Right atrium auricular region (tissue), 2 donors: ENCODE results near the gene KTN1. TPM values are rescaled to one million over a fixed set of nuclear protein-coding genes. Genes with fewer than 3 reads are reported as not detected.

Source experiments
- DNase-seq: peaks from one replicate; pipeline ENCODE4 v3.0.0-alpha.2; 2019; ENCODE audit warnings: low spot score
- H3K27ac ChIP-seq, 2 donors: fragments of 200-600 bp; sonication (generic); 1 replicate in 1 of 2; 2 replicates in 1 of 2; pipeline ENCODE4 v1.5.1; 2016 to 2019
- H3K27me3 ChIP-seq, 2 donors: fragments of 200-600 bp; sonication (generic); one replicate each; pipeline versions ENCODE4 v1.5.1 to v1.6.0; 2017 to 2019
- H3K36me3 ChIP-seq: fragments of 200-600 bp; sonication (generic); one replicate; pipeline ENCODE4 v1.5.1; 2016
- H3K4me1 ChIP-seq, 2 donors: fragments of 200-600 bp; sonication (generic); one replicate each; pipeline versions ENCODE4 v1.5.1 to v1.6.0; 2017 to 2019
- H3K4me3 ChIP-seq, 2 donors: fragments of 200-600 bp; sonication (generic); 1 replicate in 1 of 2; 2 replicates in 1 of 2; pipeline ENCODE4 v1.5.1; 2017 to 2019; ENCODE audit warnings: mild to moderate bottlenecking in 1 of 2, moderate library complexity in 1 of 2
- H3K9me3 ChIP-seq, 2 donors: fragments of 200-600 bp; sonication (generic); one replicate each; pipeline ENCODE4 v1.5.1; 2019
- total RNA-seq, 2 donors: library from RNA; depleted of rRNA; stranded (reverse); fragments of >200 nt; gene quantifications; one replicate each; pipeline ENCODE4 v1.1.0, GENCODE V29; 2016
- TF ChIP-seq, protein P1 (sequence below), 2 donors: fragments of 200-600 bp; sonication (generic); IDR thresholded peaks; one replicate each; pipeline ENCODE4 v1.5.1; 2019; ENCODE audit warnings: antibody characterized with exemption in 2 of 2

KTN1 gene
- total RNA-seq, 2 donors from 2014 or later = 128 to 209 TPM

- H3K27me3 ChIP-seq = no peaks in the 10 kb centered on the region
- TF ChIP-seq, protein P1, sequence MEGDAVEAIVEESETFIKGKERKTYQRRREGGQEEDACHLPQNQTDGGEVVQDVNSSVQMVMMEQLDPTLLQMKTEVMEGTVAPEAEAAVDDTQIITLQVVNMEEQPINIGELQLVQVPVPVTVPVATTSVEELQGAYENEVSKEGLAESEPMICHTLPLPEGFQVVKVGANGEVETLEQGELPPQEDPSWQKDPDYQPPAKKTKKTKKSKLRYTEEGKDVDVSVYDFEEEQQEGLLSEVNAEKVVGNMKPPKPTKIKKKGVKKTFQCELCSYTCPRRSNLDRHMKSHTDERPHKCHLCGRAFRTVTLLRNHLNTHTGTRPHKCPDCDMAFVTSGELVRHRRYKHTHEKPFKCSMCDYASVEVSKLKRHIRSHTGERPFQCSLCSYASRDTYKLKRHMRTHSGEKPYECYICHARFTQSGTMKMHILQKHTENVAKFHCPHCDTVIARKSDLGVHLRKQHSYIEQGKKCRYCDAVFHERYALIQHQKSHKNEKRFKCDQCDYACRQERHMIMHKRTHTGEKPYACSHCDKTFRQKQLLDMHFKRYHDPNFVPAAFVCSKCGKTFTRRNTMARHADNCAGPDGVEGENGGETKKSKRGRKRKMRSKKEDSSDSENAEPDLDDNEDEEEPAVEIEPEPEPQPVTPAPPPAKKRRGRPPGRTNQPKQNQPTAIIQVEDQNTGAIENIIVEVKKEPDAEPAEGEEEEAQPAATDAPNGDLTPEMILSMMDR (IDR thresholded peaks at IDR 0.05) = no peak
- H3K4me1 ChIP-seq = no peaks in the 10 kb centered on the region
- no peaks in the 10 kb centered on the region for H3K36me3 ChIP-seq
- H3K9me3 ChIP-seq = no peaks in the 10 kb centered on the region
- no peak overlapping the region for H3K27ac ChIP-seq
- no peak for DNase-seq
- H3K4me3 ChIP-seq = no peak overlapping the region
These were observed 113.9 kb downstream of the KTN1 start for GRCh38 chr14:55693904-55694303.

GRCh38 chr14:55697414-55697861, 117.4 kb downstream of the KTN1 start:
- Histone ChIP-seq H3K4me1 (no peaks in the 10 kb centered on the region), H3K27me3 (no peaks in the 10 kb centered on the region), H3K27ac (no peak overlapping the region), H3K36me3 (no peaks in the 10 kb centered on the region), H3K9me3 (no peaks in the 10 kb centered on the region), H3K4me3 (no peak overlapping the region)
- no peak for DNase-seq
- TF ChIP-seq, protein P1 (IDR thresholded peaks at IDR 0.05) = no peak

DNA sequence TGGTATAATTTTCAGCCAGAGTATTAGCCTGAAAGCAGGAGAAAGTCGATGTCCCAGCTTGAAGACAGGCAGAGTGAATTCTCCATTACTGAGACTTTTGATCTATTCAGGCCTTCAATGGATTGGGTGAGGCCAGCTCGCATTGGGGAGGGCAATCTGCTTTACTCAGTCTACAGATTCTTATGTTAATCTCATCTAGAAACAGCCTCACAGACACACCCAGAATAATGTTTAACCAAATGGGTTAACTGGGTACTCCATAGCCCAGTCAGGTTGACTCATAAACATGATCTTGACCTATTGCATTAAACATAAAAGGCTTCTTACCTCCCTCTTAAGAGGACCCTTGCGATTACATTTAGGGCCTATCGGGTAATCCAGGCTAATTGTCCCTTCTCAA, 118.0 kb downstream of the KTN1 start:
- Histone ChIP-seq H3K36me3 (no peaks in the 10 kb centered on the region), H3K4me3 (no peak overlapping the region), H3K27me3 (no peaks in the 10 kb centered on the region), H3K4me1 (no peaks in the 10 kb centered on the region), H3K9me3 (no peaks in the 10 kb centered on the region), H3K27ac (no peak overlapping the region)
- TF ChIP-seq, protein P1 (IDR thresholded peaks at IDR 0.05) = no peak
- no peak for DNase-seq

DNA sequence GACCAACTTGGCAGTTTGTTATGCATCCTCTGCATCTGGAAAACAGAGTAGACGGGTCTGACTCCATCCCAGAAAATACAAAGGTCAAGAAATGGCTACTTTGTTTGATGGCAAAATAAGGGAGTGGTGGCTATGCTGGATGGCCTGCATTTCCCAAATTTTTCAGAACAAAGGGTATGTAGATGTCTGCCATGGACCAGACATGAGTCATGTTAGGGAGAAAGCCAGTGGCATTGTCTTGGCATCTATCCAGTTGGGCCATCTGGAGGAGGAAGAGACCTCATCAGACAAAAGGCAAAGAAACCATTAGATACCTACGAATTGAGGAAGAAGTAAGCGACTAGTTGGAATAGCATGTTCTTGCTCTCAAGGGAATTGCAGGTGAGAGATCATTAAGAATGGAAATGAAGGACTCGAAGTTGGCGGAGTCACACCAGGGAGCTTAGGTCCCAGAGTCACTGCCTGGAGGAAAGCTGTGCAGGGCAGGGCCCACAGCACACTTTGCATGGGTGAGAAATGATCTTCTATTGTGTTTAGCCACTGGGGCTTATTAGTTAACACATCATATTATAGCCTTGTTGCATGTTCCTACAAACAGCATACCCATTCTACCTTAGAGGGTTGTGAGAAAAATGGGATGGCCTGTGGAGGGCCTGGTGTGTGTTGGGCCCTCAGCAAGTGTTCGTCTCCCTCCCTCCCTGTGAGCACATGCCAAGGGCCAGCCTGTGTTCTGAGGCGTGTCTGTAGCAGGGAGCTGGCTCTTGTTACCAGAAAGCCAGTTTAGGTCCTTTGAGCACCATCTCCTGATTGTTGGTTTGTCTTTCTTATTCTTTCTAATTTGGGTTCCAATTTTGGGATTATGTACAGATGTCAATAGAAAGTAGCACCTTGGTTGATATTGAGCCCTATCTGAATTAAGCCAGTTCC, 119.4 kb downstream of the KTN1 start:
- no peaks in the 10 kb centered on the region for H3K36me3 ChIP-seq
- H3K4me1 ChIP-seq = no peaks in the 10 kb centered on the region
- no peak overlapping the region for H3K27ac ChIP-seq
- no peaks in the 10 kb centered on the region for H3K9me3 ChIP-seq
- no peak overlapping the region for H3K4me3 ChIP-seq
- DNase-seq = no peak
- H3K27me3 ChIP-seq = no peaks in the 10 kb centered on the region
- TF ChIP-seq, protein P1 (IDR thresholded peaks at IDR 0.05) = no peak

DNA sequence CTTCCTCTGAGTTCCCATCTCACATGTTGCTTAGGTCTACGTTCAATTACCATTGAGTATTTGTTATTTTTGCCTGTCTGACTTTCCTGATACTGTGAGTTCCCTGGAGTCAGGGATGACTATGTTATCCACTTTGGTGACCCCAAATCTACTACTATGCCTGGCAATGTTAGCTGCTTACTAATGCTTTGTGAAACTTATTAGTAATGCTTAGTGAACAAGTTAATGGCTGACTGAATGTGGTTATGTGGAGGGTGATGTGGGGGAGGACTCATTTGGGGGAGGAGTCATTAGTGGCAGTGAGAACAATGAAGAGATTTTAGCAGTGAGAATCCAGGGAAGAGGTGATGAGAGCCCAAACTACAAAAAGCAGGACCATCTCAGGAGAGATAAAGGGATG, 121.6 kb downstream of the KTN1 start:
- H3K4me1 ChIP-seq = no peaks in the 10 kb centered on the region
- H3K36me3 ChIP-seq = peaks cover 4% of the 10 kb centered on the region
- no peak for DNase-seq
- no peak overlapping the region for H3K27ac ChIP-seq
- no peaks in the 10 kb centered on the region for H3K9me3 ChIP-seq
- TF ChIP-seq, protein P1 (IDR thresholded peaks at IDR 0.05) = no peak
- no peaks in the 10 kb centered on the region for H3K27me3 ChIP-seq
- H3K4me3 ChIP-seq = no peak overlapping the region
